ENCODE data around the gene IGSF5. TPM values are rescaled to one million over a fixed set of nuclear protein-coding genes. Genes with fewer than 3 reads are reported as not detected.

Gene IGSF5
- total and polyA plus RNA-seq, 2 of the 4 experiments (the other 2 are of a cell fraction): not detected

DNA sequence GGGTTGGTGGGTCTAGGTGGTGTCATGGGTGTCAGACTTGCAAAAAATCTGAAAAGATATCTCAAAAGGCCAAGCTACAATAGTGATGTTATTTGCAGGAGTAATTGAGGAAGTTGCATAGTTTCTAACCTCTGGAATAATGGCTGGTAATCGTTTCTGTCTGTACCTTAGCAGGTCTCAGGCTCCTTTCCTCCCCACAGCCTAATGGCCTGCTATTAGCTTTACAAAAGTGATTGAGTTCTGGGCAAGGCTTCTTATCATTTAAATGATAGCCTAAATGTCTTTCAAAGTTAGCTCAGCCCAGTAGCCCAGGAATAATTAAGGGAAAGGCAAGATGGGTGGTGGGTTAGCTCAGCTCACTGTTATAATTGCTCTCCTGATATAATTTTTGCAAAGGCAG lies 37.7 kb upstream of the IGSF5 start:
- no peak overlapping the region for H2BK5ac ChIP-seq (ENCODE audit: low read depth, low read length, poor library complexity, severe bottlenecking)
- no peak overlapping the region for H2AK5ac ChIP-seq (ENCODE audit: low read depth, low read length)
- no peak overlapping the region for H4K8ac ChIP-seq (ENCODE audit: low read depth in 2 of 2, low read length in 2 of 2)
- H3K4me1 ChIP-seq (ENCODE audit: control insufficient read depth, insufficient read depth, low read length): no peaks in the 10 kb centered on the region
- H3K27ac ChIP-seq (ENCODE audit: insufficient read depth, low read length): no peak overlapping the region
- H3K9me1 ChIP-seq (ENCODE audit: insufficient read depth, low read length): no peaks in the 10 kb centered on the region
- no peak overlapping the region for H3K18ac ChIP-seq (ENCODE audit: low read depth, low read length)
- TF ChIP-seq SMC3 (IDR thresholded peaks at IDR 0.05; ENCODE audit: low read depth, low read length): no peak
- TF ChIP-seq MAFK (IDR thresholded peaks at IDR 0.05; ENCODE audit: low read depth, low read length): no peak
- TF ChIP-seq FOS (IDR thresholded peaks at IDR 0.05; ENCODE audit: low read depth, low read length): no peak
- TF ChIP-seq CHD1 (IDR thresholded peaks at IDR 0.05; ENCODE audit: low read depth, low read length): no peak
- TF ChIP-seq MXI1 (IDR thresholded peaks at IDR 0.05; ENCODE audit: borderline replicate concordance, low read depth, low read length): no peak
- TF ChIP-seq NFE2L2 (IDR thresholded peaks at IDR 0.05; ENCODE audit: low read depth, low read length): no peak
- no peak for TF ChIP-seq MAZ (IDR thresholded peaks at IDR 0.05; ENCODE audit: borderline replicate concordance, low read depth, low read length)
- TF ChIP-seq BHLHE40 (IDR thresholded peaks at IDR 0.05; ENCODE audit: low read depth, low read length): no peak
- TF ChIP-seq CEBPB (IDR thresholded peaks at IDR 0.05; ENCODE audit: low read depth, low read length): no peak
- TF ChIP-seq RAD21 (IDR thresholded peaks at IDR 0.05; ENCODE audit: low read length): no peak
- TF ChIP-seq, protein P1, sequence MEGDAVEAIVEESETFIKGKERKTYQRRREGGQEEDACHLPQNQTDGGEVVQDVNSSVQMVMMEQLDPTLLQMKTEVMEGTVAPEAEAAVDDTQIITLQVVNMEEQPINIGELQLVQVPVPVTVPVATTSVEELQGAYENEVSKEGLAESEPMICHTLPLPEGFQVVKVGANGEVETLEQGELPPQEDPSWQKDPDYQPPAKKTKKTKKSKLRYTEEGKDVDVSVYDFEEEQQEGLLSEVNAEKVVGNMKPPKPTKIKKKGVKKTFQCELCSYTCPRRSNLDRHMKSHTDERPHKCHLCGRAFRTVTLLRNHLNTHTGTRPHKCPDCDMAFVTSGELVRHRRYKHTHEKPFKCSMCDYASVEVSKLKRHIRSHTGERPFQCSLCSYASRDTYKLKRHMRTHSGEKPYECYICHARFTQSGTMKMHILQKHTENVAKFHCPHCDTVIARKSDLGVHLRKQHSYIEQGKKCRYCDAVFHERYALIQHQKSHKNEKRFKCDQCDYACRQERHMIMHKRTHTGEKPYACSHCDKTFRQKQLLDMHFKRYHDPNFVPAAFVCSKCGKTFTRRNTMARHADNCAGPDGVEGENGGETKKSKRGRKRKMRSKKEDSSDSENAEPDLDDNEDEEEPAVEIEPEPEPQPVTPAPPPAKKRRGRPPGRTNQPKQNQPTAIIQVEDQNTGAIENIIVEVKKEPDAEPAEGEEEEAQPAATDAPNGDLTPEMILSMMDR (conservative IDR thresholded peaks at IDR 0.05; ENCODE audit: low read depth, low read length): no peak
- TF ChIP-seq RFX5 (IDR thresholded peaks at IDR 0.05; ENCODE audit: low read depth, low read length): no peak
- no peak for TF ChIP-seq RCOR1 (IDR thresholded peaks at IDR 0.05; ENCODE audit: insufficient replicate concordance, low read length)
- TF ChIP-seq, protein P2, sequence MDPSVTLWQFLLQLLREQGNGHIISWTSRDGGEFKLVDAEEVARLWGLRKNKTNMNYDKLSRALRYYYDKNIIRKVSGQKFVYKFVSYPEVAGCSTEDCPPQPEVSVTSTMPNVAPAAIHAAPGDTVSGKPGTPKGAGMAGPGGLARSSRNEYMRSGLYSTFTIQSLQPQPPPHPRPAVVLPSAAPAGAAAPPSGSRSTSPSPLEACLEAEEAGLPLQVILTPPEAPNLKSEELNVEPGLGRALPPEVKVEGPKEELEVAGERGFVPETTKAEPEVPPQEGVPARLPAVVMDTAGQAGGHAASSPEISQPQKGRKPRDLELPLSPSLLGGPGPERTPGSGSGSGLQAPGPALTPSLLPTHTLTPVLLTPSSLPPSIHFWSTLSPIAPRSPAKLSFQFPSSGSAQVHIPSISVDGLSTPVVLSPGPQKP (IDR thresholded peaks at IDR 0.05; ENCODE audit: borderline replicate concordance, low read depth, low read length): no peak
- TF ChIP-seq, protein P3, sequence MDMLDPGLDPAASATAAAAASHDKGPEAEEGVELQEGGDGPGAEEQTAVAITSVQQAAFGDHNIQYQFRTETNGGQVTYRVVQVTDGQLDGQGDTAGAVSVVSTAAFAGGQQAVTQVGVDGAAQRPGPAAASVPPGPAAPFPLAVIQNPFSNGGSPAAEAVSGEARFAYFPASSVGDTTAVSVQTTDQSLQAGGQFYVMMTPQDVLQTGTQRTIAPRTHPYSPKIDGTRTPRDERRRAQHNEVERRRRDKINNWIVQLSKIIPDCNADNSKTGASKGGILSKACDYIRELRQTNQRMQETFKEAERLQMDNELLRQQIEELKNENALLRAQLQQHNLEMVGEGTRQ (IDR thresholded peaks at IDR 0.05; ENCODE audit: low read depth, low read length): no peak
- no peak overlapping the region for H4K5ac ChIP-seq (ENCODE audit: low read depth, low read length)
- BruUV-seq (replicated peaks): no TSS peak
- no peak overlapping the region for H3K9ac ChIP-seq (ENCODE audit: low read depth, low read length)
- no peak overlapping the region for H3K14ac ChIP-seq (replicated peaks; ENCODE audit: low read depth, low read length)
- H3K4me3 ChIP-seq (ENCODE audit: insufficient read depth, low read depth, low read length): no peak overlapping the region
- WGBS, 2 experiments (ENCODE audit: extremely low coverage in 2 of 2, insufficient read length in 1 of 2): no CpG with 5 or more reads among the region's 1 CpG
- H2BK20ac ChIP-seq (ENCODE audit: low read depth, low read length): no peak overlapping the region
- H3K56ac ChIP-seq (ENCODE audit: extremely low read depth, insufficient read depth, low read length): no peak overlapping the region
- H3K4me2 ChIP-seq (ENCODE audit: low read depth, low read length): no peak overlapping the region
- H2BK15ac ChIP-seq (ENCODE audit: low read depth, low read length): no peak overlapping the region
- no peak overlapping the region for H2BK120ac ChIP-seq (ENCODE audit: low read depth, low read length)
- DNase-seq: no peak
- no peak overlapping the region for H2AFZ ChIP-seq (replicated peaks; ENCODE audit: low read length, poor library complexity)
- H4K91ac ChIP-seq (ENCODE audit: insufficient read depth, low read depth, low read length): no peak overlapping the region
- POLR2A ChIA-PET (ENCODE audit: unreplicated experiment): no interaction called here
- no peak overlapping the region for H3K4ac ChIP-seq (ENCODE audit: low read depth, low read length)
- no peaks in the 10 kb centered on the region for H3K79me1 ChIP-seq (ENCODE audit: low read depth in 1 of 2, low read length in 2 of 2)
- no peak overlapping the region for H3K23ac ChIP-seq (ENCODE audit: low read depth, low read length)
- H3K27me3 ChIP-seq (ENCODE audit: control insufficient read depth, insufficient read depth, low read length): no peaks in the 10 kb centered on the region
- in situ Hi-C loops (cut with MboI; ENCODE audit: low sequenced_read_pairs) (no loop called here), dilution Hi-C loops (cut with HindIII; ENCODE audit: low sequenced_read_pairs, unreplicated experiment) (loop anchor here (25.0 kb wide), 1 partner anchor 195 kb away; no protein-coding TSS in a partner anchor), intact Hi-C loops (cut with micrococcal nuclease) (no loop called here)
- CTCF ChIA-PET: interaction anchor here (0.7 to 1.0 kb wide), 2 partner anchors 8 to 190 kb away, joined by 3 to 4 read pairs; no protein-coding TSS in a partner anchor
- no peaks in the 10 kb centered on the region for H4K20me1 ChIP-seq (ENCODE audit: insufficient read depth, low read length)
- H2AK9ac ChIP-seq (replicated peaks; ENCODE audit: low read depth, low read length, poor library complexity): no peak overlapping the region
- H3K36me3 ChIP-seq (ENCODE audit: control insufficient read depth, insufficient read depth, low read length): no peaks in the 10 kb centered on the region
- no peak for ATAC-seq (ENCODE audit: low read depth)
- no peaks in the 10 kb centered on the region; the same call in 1 of the 2 replicates for H3K9me3 ChIP-seq (ENCODE audit: control insufficient read depth, insufficient read depth, low read length)

All from IMR-90 (cell line).